A549 (cell line): ENCODE measurements around the gene DYNLT2B.
"Not testable (repeated sequence)": the region's sequence is repeated elsewhere in the genome, so short reads cannot be mapped to it uniquely, and the experiment has no call there.

Experiments
- CBX8 ChIP-seq: fragments of 200-600 bp; sonication (generic); IDR thresholded peaks from 2 replicates; pipeline ENCODE4 v1.6.1; 2016
- EP300 ChIP-seq, 2 experiments: fragments of >200 bp; sonication (Bioruptor Twin); formaldehyde crosslinking; IDR thresholded peaks; 2 replicates in 1 of 2; 3 replicates in 1 of 2; pipeline ENCODE4 v1.6.1; 2016 to 2017
- KDM1A ChIP-seq: fragments of 200-600 bp; sonication (generic); IDR thresholded peaks from 2 replicates; pipeline ENCODE4 v1.6.1; 2016; ENCODE audit warnings: low read depth, mild to moderate bottlenecking
- KDM5A ChIP-seq: fragments of 200-600 bp; sonication (generic); IDR thresholded peaks from 2 replicates; pipeline ENCODE4 v1.6.1; 2016; ENCODE audit warnings: antibody characterized with exemption, mild to moderate bottlenecking
- MYC ChIP-seq: IDR thresholded peaks from 2 replicates; pipeline ENCODE4 v1.6.1; 2012; ENCODE audit warnings: mild to moderate bottlenecking, inconsistent platforms, low read length, improper control_type of control experiment, borderline replicate concordance
- POLR2A ChIP-seq: IDR thresholded peaks from 2 replicates; pipeline ENCODE4 v1.6.1; 2012; ENCODE audit warnings: mild to moderate bottlenecking, low read length
- POLR2AphosphoS2 ChIP-seq: conservative IDR thresholded peaks from 2 replicates; pipeline ENCODE4 v1.6.1; 2012; ENCODE audit warnings: low read length, improper control_type of control experiment, inconsistent platforms
- RAD21 ChIP-seq, 2 experiments: fragments of >200 bp in 1 of 2; sonication (Bioruptor Twin) in 1 of 2; formaldehyde crosslinking in 1 of 2; IDR thresholded peaks in 1 of 2; conservative IDR thresholded peaks in 1 of 2; 2 replicates in 1 of 2; 3 replicates in 1 of 2; pipeline ENCODE4 v1.6.1; 2012 to 2018; ENCODE audit warnings: inconsistent platforms in 1 of 2
- RCOR1 ChIP-seq: fragments of 150-350 bp; IDR thresholded peaks from 2 replicates; pipeline ENCODE4 v1.6.1; 2014; ENCODE audit warnings: antibody characterized with exemption, low read length, low read depth
- SREBF2 ChIP-seq: fragments of 450-650 bp; IDR thresholded peaks from 2 replicates; pipeline ENCODE4 v1.6.1; 2014; ENCODE audit warnings: mild to moderate bottlenecking, moderate library complexity
- TF ChIP-seq, protein P1 (sequence below): fragments of >200 bp; sonication (Bioruptor Twin); formaldehyde crosslinking; IDR thresholded peaks from 3 replicates; pipeline ENCODE4 v1.5.1; 2016
- TF ChIP-seq, protein P2 (sequence below): fragments of 150-350 bp; IDR thresholded peaks from 2 replicates; pipeline ENCODE4 v1.6.1; 2014; ENCODE audit warnings: low read depth, mild to moderate bottlenecking, low read length
- TF ChIP-seq, protein P3 (sequence below): fragments of 200-600 bp; sonication (generic); IDR thresholded peaks from 2 replicates; pipeline ENCODE4 v1.6.1; 2016; ENCODE audit warnings: antibody characterized with exemption, mild to moderate bottlenecking, moderate library complexity
- TF ChIP-seq, protein P4 (sequence below): IDR thresholded peaks from 2 replicates; pipeline ENCODE4 v1.6.1; 2012

DNA sequence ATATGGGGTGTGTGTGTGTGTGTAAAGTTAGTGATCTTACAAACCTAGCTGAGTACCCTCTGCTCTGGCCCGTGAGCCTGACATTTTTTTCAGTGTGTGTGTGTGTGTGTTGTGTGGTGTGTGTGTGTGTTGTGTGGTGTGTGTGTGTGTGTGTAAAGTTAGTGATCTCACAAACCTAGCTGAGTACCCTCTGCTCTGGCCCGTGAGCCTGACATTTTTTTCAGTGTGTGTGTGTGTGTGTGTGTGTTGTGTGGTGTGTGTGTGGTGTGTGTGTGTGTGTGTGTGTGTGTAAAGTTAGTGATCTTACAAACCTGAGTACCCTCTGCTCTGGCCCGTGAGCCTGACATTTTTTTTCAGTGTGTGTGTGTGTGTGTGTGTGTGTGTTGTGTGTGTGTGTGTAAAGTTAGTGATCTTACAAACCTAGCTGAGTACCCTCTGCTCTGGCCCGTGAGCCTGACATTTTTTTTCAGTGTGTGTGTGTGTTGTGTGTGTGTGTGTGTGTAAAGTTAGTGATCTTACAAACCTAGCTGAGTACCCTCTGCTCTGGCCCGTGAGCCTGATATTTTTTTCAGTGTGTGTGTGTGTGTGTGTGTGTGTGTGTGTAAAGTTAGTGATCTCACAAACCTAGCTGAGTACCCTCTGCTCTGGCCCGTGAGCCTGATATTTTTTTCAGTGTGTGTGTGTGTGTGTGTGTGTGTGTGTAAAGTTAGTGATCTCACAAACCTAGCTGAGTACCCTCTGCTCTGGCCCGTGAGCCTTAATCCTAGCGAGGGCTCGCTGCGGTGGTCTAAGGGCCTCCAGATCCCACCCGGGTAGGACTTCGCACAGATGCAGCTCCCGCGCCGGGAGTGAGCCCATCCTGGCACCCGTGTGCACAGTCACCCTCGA, 997 bp downstream of the DYNLT2B start:
- TF ChIP-seq SREBF2; POLR2AphosphoS2; RAD21 (conservative IDR thresholded peaks at IDR 0.05 in 1 of 2, IDR thresholded peaks at IDR 0.05 in 1 of 2); KDM5A; CBX8; MYC; KDM1A; POLR2A; RCOR1; EP300 (IDR thresholded peaks at IDR 0.05): not testable (repeated sequence)
- TF ChIP-seq, protein P1, sequence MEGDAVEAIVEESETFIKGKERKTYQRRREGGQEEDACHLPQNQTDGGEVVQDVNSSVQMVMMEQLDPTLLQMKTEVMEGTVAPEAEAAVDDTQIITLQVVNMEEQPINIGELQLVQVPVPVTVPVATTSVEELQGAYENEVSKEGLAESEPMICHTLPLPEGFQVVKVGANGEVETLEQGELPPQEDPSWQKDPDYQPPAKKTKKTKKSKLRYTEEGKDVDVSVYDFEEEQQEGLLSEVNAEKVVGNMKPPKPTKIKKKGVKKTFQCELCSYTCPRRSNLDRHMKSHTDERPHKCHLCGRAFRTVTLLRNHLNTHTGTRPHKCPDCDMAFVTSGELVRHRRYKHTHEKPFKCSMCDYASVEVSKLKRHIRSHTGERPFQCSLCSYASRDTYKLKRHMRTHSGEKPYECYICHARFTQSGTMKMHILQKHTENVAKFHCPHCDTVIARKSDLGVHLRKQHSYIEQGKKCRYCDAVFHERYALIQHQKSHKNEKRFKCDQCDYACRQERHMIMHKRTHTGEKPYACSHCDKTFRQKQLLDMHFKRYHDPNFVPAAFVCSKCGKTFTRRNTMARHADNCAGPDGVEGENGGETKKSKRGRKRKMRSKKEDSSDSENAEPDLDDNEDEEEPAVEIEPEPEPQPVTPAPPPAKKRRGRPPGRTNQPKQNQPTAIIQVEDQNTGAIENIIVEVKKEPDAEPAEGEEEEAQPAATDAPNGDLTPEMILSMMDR = not testable (repeated sequence)
- TF ChIP-seq, protein P2, sequence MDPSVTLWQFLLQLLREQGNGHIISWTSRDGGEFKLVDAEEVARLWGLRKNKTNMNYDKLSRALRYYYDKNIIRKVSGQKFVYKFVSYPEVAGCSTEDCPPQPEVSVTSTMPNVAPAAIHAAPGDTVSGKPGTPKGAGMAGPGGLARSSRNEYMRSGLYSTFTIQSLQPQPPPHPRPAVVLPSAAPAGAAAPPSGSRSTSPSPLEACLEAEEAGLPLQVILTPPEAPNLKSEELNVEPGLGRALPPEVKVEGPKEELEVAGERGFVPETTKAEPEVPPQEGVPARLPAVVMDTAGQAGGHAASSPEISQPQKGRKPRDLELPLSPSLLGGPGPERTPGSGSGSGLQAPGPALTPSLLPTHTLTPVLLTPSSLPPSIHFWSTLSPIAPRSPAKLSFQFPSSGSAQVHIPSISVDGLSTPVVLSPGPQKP = not testable (repeated sequence)
- TF ChIP-seq, protein P3, sequence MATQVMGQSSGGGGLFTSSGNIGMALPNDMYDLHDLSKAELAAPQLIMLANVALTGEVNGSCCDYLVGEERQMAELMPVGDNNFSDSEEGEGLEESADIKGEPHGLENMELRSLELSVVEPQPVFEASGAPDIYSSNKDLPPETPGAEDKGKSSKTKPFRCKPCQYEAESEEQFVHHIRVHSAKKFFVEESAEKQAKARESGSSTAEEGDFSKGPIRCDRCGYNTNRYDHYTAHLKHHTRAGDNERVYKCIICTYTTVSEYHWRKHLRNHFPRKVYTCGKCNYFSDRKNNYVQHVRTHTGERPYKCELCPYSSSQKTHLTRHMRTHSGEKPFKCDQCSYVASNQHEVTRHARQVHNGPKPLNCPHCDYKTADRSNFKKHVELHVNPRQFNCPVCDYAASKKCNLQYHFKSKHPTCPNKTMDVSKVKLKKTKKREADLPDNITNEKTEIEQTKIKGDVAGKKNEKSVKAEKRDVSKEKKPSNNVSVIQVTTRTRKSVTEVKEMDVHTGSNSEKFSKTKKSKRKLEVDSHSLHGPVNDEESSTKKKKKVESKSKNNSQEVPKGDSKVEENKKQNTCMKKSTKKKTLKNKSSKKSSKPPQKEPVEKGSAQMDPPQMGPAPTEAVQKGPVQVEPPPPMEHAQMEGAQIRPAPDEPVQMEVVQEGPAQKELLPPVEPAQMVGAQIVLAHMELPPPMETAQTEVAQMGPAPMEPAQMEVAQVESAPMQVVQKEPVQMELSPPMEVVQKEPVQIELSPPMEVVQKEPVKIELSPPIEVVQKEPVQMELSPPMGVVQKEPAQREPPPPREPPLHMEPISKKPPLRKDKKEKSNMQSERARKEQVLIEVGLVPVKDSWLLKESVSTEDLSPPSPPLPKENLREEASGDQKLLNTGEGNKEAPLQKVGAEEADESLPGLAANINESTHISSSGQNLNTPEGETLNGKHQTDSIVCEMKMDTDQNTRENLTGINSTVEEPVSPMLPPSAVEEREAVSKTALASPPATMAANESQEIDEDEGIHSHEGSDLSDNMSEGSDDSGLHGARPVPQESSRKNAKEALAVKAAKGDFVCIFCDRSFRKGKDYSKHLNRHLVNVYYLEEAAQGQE = not testable (repeated sequence)
- TF ChIP-seq, protein P4, sequence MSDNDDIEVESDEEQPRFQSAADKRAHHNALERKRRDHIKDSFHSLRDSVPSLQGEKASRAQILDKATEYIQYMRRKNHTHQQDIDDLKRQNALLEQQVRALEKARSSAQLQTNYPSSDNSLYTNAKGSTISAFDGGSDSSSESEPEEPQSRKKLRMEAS = not testable (repeated sequence)
